Superior temporal gyrus (tissue), 1 donor: Measurements from ENCODE around the gene AMDHD1.
"Not testable (repeated sequence)": the region's sequence is repeated elsewhere in the genome, so short reads cannot be mapped to it uniquely, and the experiment has no call there.

Experiments used
- DNase-seq: peaks from one replicate; pipeline ENCODE4 v3.0.0-alpha.2; 2016; ENCODE audit errors: extremely low spot score

AMDHD1 gene

GRCh38 chr12:95966287-95966870, 23.2 kb downstream of the AMDHD1 start:
- no peak for DNase-seq

- no peak for DNase-seq
Measured at GRCh38 chr12:95967301-95967700, 24.2 kb downstream of the AMDHD1 start.

GRCh38 chr12:95969116-95969515, 26.0 kb downstream of the AMDHD1 start:
- not testable (repeated sequence) for DNase-seq

DNA sequence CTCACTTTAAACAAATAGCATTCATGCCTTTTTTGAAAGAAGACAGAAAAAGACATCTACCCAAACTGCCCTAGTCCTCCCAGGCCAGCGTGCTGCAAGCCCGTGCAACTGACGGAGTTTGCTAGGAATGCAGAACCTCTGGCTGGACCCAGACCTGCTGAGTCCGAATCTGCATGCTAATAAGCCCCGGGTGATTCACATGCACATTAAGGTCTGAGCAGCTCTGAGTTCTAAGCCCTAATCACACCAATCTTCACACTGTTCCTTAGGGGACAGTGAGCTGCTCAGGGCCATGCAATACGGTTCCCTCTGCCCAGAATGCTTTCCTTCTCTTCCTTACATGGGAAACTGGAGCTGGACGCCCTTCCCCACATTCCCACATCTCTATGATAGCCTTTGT, 27.8 kb downstream of the AMDHD1 start:
- DNase-seq = no peak

DNA sequence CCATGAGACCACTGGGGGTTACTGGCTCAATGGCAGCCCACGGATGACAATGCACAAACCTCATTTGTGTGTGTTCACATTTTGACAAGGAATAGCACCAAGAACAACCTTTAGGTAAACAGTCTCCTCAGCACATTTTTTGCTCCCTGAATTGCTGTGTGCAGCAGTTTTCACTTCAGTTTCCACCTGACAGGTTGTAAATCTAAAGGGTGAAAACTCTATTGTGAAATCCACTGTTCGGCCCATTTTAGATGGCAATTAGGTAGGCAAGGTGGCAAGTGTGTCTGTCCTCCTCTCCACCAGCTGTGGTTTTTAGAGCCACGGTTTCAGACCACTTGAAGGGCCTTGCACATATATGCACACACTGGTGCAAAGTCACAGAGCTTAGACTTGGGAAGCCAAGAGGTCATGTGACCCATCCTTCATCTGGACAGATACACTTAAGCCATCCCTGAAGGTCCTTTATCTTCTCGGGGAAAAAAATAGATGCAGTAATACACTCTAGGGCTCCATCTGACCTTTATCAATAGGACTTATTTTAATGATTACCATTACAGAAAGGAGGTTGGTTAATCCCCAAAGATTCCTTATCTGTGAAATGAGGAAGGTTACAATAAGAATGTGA, 29.8 kb downstream of the AMDHD1 start:
- no peak for DNase-seq

DNA sequence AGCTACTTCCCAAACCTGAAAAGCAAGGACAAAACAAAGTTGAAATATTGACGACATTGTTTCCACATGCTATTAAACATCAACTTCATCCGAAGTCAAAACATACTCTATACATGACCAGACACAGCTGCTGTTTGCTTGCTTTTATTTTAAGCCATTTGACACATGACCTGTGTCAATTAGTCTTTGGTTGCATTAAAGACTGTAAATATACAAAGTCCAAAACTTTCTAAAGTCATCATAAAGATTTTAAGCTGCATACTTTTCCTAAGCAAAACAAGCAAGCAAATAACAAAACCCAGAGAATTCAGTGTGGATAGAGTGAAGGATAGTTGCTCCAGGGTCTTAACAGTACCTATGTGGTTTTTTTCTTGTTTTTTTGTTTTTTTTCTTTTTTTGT, 31.2 kb downstream of the AMDHD1 start:
- no peak for DNase-seq

- DNase-seq = no peak
Measured at GRCh38 chr12:95975491-95975890, 32.4 kb downstream of the AMDHD1 start.

- DNase-seq = no peak
Measured at GRCh38 chr12:95976416-95976832, 33.3 kb downstream of the AMDHD1 start.

DNA sequence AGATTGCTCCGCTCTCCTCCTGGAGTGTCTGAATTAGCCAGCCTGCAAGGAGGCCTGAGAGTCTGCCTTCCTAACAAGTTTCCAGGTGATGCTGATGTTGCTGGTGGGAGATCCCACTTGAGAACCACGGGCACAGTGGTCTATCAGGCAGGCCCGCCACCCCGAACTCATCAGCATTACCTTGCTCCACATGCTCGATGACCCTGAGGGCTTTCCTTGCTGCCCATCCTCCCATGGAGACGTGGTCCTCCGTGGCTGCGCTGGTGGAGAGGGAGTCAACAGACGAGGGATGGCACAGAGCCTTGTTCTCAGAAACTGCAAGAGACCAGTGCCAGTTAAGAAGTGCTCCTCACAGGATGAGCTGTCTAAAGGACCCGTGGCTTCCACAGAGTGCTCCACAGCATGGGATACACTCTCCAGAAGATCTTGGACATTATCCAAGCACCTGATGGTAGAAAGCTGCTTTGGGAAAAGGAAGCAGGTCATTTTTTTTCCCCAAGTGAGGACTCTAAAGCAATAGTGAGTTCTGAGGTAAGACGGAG, 34.7 kb downstream of the AMDHD1 start:
- DNase-seq = no peak

DNA sequence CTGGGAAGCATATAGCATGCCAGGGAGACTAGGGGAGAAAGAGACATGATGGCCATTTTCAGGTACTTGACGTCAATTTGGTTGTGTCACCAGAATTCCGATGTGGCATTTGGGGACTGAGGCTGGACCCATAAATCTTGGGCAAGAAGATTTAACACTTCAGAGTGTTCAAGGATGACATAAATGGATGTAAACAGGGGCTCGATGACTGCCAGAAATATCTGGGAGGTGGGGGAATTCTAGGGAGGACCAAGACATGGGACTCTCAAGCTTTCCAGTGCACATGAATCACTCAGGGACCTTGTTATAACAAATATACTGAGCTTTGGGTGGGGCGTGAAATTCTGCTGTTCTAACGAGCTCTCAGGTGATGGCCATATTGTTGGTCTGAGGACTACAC, 35.2 kb downstream of the AMDHD1 start:
- DNase-seq = no peak

DNA sequence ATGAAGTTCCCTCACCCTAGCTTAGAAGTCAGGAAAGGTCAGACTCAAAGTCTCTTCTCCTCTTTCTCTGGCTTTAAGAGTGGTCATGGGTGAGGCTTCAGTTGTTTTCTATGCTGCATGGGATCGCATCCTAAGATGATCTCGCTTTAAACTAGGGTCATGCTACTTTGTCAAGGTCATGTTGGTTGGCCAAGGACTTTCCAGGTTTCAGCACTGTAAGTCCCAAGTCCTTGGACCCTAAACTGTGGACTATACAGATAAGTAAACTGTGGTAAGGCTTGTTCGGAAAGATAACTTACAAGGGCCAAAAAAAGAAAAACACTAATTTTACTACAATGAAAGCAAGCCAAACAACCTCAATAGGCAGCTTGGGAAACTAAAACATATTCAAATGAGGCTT, 35.6 kb downstream of the AMDHD1 start:
- no peak for DNase-seq

DNA sequence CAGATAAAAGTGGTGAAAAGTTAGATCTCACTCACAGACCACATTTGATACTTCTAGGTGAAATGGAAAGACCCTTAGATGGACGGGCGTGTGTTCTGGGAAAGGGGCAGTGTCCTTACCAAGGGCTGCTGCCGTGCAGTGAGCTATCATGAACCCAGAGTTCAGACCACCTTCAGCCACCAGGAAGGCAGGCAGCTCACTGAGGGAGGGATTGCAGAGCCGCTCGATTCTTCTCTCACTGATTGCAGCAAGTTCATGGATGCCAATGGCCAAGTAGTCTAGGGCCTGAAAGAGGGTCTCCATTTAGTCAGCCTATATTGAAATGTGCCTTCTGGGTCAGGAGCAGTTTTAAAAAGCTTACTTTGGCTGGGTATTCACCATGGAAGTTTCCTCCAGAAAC, 37.3 kb downstream of the AMDHD1 start:
- no peak for DNase-seq

- DNase-seq = no peak
Measured at GRCh38 chr12:95982602-95983001, 39.5 kb downstream of the AMDHD1 start.

DNA sequence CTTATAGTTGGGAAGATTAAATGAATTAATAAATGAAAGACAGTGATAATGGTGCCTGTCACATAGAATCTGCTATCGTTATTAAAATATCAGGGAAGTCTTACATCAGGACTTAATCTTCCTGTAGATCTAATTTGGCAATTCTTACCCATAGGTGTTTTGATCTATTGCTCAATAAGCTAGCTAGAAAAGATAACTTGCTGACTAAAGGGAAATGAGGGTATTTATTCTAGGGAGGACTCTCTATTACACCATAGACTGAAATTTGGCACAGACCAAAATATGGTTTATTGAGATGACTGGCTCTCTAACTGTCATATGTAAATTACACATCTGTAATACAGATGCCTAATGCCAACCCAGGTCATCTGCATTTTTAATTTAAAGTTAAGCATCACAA, 41.6 kb downstream of the AMDHD1 start:
- no peak for DNase-seq

DNA sequence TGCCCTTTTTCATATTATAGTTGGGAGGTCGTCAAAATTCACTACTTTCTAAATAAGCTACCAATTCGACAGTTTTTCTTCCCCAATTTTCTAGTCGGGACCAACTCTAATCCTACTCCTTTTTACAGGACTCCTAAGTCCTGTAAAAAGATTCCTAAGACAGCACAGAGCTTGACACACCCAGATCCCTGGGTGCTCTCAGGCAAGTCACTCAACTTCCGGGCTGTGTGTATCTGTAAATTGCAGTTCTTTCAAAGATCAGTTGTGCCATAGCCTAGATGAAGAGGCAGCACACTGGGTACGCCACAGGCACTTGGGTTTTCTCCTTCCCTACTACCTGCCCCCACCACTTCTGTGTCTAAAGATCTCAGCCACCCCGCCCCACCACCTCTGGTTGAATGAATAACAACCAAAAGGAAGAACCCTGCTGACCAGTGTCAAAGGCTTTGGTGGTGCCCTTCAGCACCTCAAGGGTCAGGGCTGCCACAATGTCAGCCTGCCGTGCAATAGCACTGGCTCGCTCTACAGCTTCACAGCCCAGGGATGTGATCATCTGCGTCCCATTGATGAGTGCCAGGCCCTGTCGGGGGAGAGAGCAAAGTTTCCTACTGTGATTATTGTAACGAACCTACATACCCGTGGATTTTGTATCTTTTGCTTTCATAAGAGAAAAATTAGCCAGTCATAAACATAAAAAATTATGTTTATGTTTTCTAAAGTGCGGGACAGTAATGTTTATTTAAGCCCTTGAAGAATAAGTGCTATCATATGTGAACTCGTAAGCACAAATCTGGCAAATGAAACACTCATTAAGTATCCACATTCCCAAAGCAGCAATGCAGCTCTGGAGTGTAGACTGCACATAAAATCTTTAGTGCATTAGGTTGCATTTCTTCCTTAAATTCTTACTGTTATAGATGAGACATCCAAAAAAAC, 43.8 kb downstream of the AMDHD1 start:
- no peak for DNase-seq

GRCh38 chr12:95988506-95989275, 45.6 kb downstream of the AMDHD1 start:
- DNase-seq = no peak

DNA sequence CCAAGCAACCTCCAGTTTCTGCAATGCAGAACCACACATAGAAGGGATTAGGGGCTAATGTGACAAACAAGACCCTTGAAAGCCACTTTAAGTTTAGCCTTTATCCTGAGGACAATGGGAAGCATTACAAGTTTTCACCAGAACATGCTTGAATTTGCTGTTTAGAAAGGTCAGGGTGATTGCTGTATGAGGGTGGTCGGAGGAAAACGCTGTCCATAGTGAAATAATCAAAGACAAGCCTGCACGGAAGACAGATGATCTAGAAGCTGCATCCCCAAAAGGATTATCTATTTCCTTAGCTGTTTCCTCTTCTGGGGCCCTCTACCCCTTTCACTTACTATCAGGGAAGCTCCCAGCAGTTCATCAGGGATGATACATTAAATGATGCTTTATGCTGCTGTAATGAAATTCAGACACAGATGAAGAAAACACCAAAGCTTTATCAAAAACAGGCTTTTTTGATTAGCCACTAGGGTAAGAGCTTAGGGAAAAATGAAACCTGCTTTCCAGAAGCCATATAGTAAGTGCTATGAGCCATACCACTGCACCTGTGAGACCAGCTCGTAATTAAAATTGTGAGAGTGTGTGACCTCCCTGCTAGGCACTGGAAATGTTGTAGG, 46.5 kb downstream of the AMDHD1 start:
- DNase-seq = no peak

- no peak for DNase-seq
Measured at GRCh38 chr12:95990136-95990535, 47.0 kb downstream of the AMDHD1 start.

- no peak for DNase-seq
Measured at GRCh38 chr12:95993907-95994306, 50.8 kb downstream of the AMDHD1 start.

DNA sequence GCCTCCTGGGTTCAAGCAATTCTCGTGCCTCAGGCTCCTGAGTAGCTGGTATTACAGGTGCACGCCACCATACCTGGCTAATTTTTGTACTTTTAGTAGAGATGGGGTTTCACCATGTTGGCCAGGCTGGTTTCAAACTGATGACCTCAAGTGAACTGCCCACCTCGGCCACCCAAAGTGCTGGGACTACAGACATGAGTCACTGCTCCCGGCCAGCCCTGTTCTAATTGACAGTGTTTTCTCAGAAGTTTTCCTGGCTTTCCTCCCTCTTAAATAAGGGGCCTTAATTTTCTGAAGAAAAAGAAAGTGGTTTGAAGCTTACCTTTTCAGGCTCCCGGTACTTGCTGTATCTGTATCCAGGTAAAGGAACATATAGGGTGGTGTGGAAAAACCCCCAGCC, 51.3 kb downstream of the AMDHD1 start:
- DNase-seq = no peak
